Lung (tissue), 12 donors: Measurements from ENCODE around the gene APPL2. TPM values are rescaled to one million over a fixed set of nuclear protein-coding genes. Genes with fewer than 3 reads are reported as not detected.
A peak's percentile ranks its signal among the peaks of the same experiment; 100 is the strongest.

ENCODE experiments used
- ATAC-seq: fragments of 200-7000 bp; cut with Tn5 transposase; one replicate; pipeline ENCODE4 v1.9.1; 2020; ENCODE audit warnings: moderate number of reproducible peaks; ENCODE audit not compliant: insufficient read depth, low FRiP score
- DNase-seq, 3 donors: peaks; one replicate each; pipeline ENCODE4 v3.0.0-alpha.2; 2013 to 2017
- H3K27ac ChIP-seq, 2 donors: one replicate each; pipeline ENCODE4 v1.5.1; 2013; ENCODE audit warnings: mild to moderate bottlenecking in 2 of 2, moderate library complexity in 2 of 2, control low read depth in 1 of 2, inconsistent platforms in 1 of 2, low read depth in 1 of 2, low read length in 1 of 2
- H3K27me3 ChIP-seq, 3 donors: one replicate each; pipeline ENCODE4 v1.5.1; 2013; ENCODE audit warnings: low read length in 2 of 3; ENCODE audit not compliant: control insufficient read depth in 3 of 3, insufficient read depth in 3 of 3
- H3K36me3 ChIP-seq, 4 donors: one replicate each; pipeline ENCODE4 v1.5.1; 2013; ENCODE audit warnings: low read length in 4 of 4, mild to moderate bottlenecking in 1 of 4, moderate library complexity in 1 of 4; ENCODE audit not compliant: control insufficient read depth in 4 of 4, insufficient read depth in 4 of 4
- H3K4me1 ChIP-seq, 5 donors: one replicate each; pipeline ENCODE4 v1.5.1; 2013; ENCODE audit warnings: low read length in 5 of 5, mild to moderate bottlenecking in 2 of 5, moderate library complexity in 1 of 5; ENCODE audit not compliant: control insufficient read depth in 5 of 5, insufficient read depth in 5 of 5
- H3K4me3 ChIP-seq: one replicate; pipeline ENCODE4 v1.5.1; 2013; ENCODE audit warnings: mild to moderate bottlenecking, control low read depth, moderate library complexity
- H3K9ac ChIP-seq, 2 donors: one replicate each; pipeline ENCODE4 v1.5.1; 2013; ENCODE audit warnings: low read length in 2 of 2, control low read depth in 1 of 2; ENCODE audit not compliant: insufficient read depth in 1 of 2
- H3K9me3 ChIP-seq, 4 donors: one replicate each; pipeline ENCODE4 v1.5.1; 2013; ENCODE audit warnings: low read length in 3 of 4, mild to moderate bottlenecking in 1 of 4, moderate library complexity in 1 of 4; ENCODE audit not compliant: control insufficient read depth in 4 of 4, insufficient read depth in 3 of 4
- whole genome bisulfite sequencing, 2 donors: extraction: QIAGEN DNeasy Blood & Tissue Kit; methylation state at CpG; one replicate each; pipeline ENCODE4 v1.1.7; 2013; 5-methylcytosine and 5-hydroxymethylcytosine counted together
- polyA plus RNA-seq, 2 donors: library from polyadenylated mRNA; stranded (reverse); fragments of 200-250 nt; gene quantifications; one replicate each; pipeline ENCODE4 v1.2.1, GENCODE V29; 2013
- total RNA-seq, 2 donors: library from RNA; depleted of rRNA in 1 of 2; stranded (reverse); fragments of >200 nt in 1 of 2; gene quantifications; one replicate each; pipeline ENCODE4 v1.2.1, GENCODE V29; 2014 to 2021
- TF ChIP-seq, protein P1 (sequence below): IDR thresholded peaks from 2 replicates; pipeline ENCODE4 v1.5.1; 2012; ENCODE audit warnings: mild to moderate bottlenecking; ENCODE audit errors: control extremely low read depth, extremely low read depth
- donor health status: control.
- donor health status: control.
- donor health status: Bipolar disorder and iron deficiency.
- donor health status: healthy.
- donor health status: DM: yes; HTN: yes; CAD: no.

APPL2 gene
- total and polyA plus RNA-seq, 4 donors = 11.8 to 89.5 (median 26.5) TPM

DNA sequence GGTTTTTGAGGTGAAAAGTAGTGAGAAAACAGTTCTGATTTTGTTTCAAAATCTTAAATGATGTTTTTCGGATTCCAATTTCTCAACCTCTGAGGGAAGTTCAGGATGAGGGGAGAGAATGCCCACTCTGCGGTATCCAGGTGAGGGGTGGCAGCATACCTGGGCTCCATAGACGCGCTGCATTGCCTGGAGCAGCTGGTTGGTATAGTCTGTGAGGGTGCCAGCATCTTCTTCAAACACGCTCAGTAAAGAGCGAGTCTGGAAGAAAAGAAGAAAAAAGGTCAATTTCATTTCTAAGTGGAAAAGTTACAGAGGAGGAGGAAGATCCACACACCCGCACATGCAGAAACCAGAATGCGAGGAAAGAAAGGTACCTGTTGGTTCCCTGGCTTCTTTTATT, 7.0 kb downstream of the APPL2 start:
- no peak overlapping the region for H3K4me3 ChIP-seq
- ATAC-seq (no peak), DNase-seq (no peak)
- peaks cover 4 to 24% (median 10%) of the 10 kb centered on the region in 5 donors for H3K4me1 ChIP-seq
- no peak overlapping the region for H3K27ac ChIP-seq
- H3K9ac ChIP-seq = no peak overlapping the region
- peaks cover 4 to 14% (median 10%) of the 10 kb centered on the region in 4 donors for H3K36me3 ChIP-seq
- no peaks in the 10 kb centered on the region for H3K27me3 ChIP-seq
- TF ChIP-seq, protein P1, sequence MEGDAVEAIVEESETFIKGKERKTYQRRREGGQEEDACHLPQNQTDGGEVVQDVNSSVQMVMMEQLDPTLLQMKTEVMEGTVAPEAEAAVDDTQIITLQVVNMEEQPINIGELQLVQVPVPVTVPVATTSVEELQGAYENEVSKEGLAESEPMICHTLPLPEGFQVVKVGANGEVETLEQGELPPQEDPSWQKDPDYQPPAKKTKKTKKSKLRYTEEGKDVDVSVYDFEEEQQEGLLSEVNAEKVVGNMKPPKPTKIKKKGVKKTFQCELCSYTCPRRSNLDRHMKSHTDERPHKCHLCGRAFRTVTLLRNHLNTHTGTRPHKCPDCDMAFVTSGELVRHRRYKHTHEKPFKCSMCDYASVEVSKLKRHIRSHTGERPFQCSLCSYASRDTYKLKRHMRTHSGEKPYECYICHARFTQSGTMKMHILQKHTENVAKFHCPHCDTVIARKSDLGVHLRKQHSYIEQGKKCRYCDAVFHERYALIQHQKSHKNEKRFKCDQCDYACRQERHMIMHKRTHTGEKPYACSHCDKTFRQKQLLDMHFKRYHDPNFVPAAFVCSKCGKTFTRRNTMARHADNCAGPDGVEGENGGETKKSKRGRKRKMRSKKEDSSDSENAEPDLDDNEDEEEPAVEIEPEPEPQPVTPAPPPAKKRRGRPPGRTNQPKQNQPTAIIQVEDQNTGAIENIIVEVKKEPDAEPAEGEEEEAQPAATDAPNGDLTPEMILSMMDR = no peak
- H3K9me3 ChIP-seq = no peaks in the 10 kb centered on the region
- WGBS, 2 donors = 96 to 97% methylated on average over 8 of the region's 8 CpGs

- peaks cover 2 to 19% (median 12%) of the 10 kb centered on the region in 5 donors for H3K4me1 ChIP-seq
- no peak overlapping the region for H3K9ac ChIP-seq
- DNase-seq = no peak
- TF ChIP-seq, protein P1 = no peak
- no peak for ATAC-seq
- no peak overlapping the region for H3K27ac ChIP-seq
- 26 to 38% methylated on average over 1 of the region's 1 CpG for WGBS, 2 donors
- no peaks in the 10 kb centered on the region for H3K9me3 ChIP-seq
- no peaks in the 10 kb centered on the region for H3K27me3 ChIP-seq
- no peak overlapping the region for H3K4me3 ChIP-seq
- peaks cover 6 to 17% (median 10%) of the 10 kb centered on the region in 4 donors for H3K36me3 ChIP-seq
These were observed 7.5 kb downstream of the APPL2 start for GRCh38 chr12:105228494-105228893.

DNA sequence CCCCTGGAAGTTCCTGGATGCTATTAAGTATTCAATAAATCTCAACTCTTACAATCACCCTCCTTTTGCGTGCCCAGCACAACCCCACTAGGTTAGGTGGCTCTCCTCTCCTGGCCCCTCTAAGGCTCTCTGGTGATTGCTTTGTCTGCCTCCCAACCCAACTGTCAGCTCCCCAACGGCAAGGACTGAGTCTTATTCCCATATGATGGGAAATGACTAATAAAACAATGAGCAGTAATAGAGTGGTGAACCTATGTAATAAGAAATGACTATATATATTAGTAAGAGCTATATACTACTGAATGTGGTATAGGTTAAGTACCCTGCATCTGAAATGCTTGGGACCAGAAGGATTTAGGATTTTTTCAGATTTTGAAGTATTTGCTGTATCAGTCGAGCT, 8.1 kb downstream of the APPL2 start:
- no peak overlapping the region for H3K4me3 ChIP-seq
- H3K27ac ChIP-seq = no peak overlapping the region
- 88 to 97% methylated on average over 3 of the region's 3 CpGs for WGBS, 2 donors
- ATAC-seq = no peak
- peaks cover 8 to 22% (median 12%) of the 10 kb centered on the region in 4 donors for H3K36me3 ChIP-seq
- TF ChIP-seq, protein P1 = no peak
- peaks cover 0 to 16% (median 7%) of the 10 kb centered on the region in 5 donors for H3K4me1 ChIP-seq
- H3K9ac ChIP-seq = no peak overlapping the region
- no peak for DNase-seq
- no peaks in the 10 kb centered on the region for H3K9me3 ChIP-seq
- H3K27me3 ChIP-seq = no peaks in the 10 kb centered on the region

DNA sequence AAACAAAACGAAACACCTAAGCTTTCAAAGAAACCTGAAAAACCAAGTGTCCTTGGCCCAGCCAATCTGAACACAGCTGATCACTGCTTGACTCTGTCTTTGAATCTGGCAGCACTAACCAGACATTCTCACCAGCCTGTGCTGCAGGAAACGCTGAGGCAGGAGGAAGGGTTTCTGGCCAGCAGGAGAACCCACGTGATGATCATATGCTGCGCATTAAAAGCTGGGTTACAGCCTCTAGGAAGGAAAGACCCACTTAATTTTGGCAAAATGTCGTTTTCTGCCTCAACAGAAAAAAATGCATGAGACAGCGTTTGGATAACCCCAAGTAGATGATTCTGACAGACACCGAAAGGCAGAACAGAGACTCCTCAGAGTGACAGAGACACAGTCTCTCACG, 9.8 kb downstream of the APPL2 start:
- Histone ChIP-seq H3K27me3 (no peaks in the 10 kb centered on the region), H3K36me3 (peaks cover 8 to 25% (median 19%) of the 10 kb centered on the region in 4 donors), H3K9me3 (no peaks in the 10 kb centered on the region), H3K9ac (no peak overlapping the region), H3K27ac (no peak overlapping the region), H3K4me3 (no peak overlapping the region), H3K4me1 (peaks cover 0 to 17% (median 4%) of the 10 kb centered on the region in 5 donors)
- DNase-seq (peak; percentile 32 to 75 (median 53)), ATAC-seq (peak; percentile 65)
- WGBS, 2 donors = 21 to 37% methylated on average over 8 of the region's 8 CpGs
- TF ChIP-seq, protein P1 = no peak
